GM19099 (cell line): Measurements from ENCODE around the gene CYP27A1.

Experiments
- POLR2A ChIP-seq: IDR thresholded peaks from 3 replicates; pipeline ENCODE4 v1.6.1; 2011; ENCODE audit warnings: low read depth; ENCODE audit not compliant: insufficient read length; ENCODE audit errors: extremely low read depth

CYP27A1 gene

GRCh38 chr2:218857371-218858137 is 75.6 kb downstream of the CYP27A1 start:
- no peak for TF ChIP-seq POLR2A

- TF ChIP-seq POLR2A, result no peak
Observed at GRCh38 chr2:218858138-218858445, 76.1 kb downstream of the CYP27A1 start.

DNA sequence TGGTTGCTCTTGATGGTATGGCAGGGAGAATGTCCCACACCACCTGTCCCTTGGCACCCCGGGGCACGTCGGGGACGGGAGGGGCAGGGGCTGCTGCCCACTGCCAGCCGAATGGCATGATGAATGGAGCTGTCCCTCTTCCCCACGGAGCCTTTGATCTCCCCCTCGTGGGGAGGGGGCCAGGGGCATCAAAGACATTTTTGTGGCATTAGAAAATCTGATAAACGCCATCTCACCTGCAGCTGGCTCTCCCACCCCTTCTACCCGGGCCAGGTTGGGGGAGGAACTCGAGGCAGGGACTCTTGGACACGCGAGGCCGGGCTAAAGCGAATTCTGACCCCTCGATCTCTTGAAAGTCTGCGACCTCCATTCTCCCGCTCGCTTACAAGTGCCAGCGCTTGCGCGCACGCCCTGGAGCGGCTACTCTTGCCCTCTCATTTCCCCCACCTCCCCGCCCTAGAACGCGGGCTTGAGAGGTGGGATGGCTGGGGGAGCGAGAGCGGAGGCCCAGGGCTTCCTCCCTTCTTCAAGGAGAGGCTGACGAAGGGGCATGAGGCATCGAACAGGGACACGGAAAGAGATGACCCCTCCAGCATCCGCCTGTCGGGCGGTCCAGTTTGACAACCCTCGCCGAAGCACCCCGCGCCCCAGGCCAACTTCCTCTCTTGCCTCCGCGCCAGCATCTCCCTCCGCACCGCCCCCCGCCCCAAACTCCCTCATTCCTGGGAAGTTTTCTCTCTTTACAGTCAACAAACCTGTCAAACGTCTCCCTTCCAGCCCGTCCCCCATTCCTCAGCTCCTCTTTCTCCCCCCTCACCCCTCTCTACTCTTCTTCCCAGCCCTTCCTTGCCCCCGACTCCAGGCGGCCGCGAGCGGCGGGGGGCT is 77.0 kb downstream of the CYP27A1 start:
- TF ChIP-seq POLR2A, result no peak

DNA sequence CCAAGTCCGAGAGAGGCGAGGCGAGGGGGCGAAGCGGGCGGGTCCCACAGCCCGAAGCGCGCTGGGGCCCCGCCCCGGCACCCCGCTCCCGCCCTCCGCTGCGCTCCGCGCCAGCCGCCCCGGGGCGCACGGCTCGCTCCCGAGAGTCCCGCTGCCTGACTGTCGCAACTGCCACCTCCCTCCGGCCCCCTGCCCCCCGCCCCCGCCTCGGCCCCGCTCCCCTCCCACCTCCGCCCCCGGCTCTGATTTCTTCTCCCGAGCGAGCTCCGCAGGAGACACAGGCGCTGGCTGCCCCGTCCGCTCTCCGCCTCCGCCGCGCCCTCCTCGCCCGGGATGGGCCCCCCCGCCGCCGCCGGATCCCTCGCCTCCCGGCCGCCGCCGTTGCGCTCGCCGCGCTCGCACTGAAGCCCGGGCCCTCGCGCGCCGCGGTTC is 77.6 kb downstream of the CYP27A1 start, which contains the start of gene WNT6:
WNT6 (plus strand) TSS at position 250 of the 432 bp plus-strand sequence. CDS start 233 bp downstream, outside the sequence.
- TF ChIP-seq POLR2A, result no peak

GRCh38 chr2:218859988-218860831 is 78.3 kb downstream of the CYP27A1 start:
- TF ChIP-seq POLR2A, result no peak

GRCh38 chr2:218860950-218861381 is 79.0 kb downstream of the CYP27A1 start:
- no peak for TF ChIP-seq POLR2A

- TF ChIP-seq POLR2A, result no peak
Observed at GRCh38 chr2:218861645-218862318, 79.8 kb downstream of the CYP27A1 start.

DNA sequence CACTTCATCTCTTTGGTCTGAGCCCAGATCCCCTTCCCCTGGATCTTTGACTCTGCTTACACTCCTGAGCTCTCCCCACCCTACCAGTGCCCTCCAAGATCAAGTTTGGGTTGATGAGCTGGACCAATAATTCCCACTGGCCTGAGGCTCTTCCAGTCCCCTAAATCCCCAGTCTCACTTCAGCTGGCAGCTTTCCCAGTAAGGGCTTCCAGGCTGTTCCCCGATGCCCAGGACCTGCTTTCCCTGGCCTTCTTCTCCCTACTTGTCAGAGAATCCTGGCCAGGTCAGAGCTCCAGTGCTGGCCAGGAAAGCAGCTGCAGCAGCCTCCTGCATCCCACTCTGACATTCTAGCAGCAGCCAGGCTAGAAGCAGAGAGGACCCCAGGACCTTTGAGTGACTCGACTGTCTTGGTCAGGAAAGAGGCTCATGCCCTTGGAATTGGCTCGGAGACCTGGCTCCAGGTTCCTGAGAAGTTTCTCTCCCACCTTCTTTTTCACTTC is 81.1 kb downstream of the CYP27A1 start:
- no peak for TF ChIP-seq POLR2A
